Suppressor macrophage treated with lipopolysaccharide for 1 hour (primary cell): ENCODE data around the gene RNASE1.
"Not testable (repeated sequence)": the region's sequence is repeated elsewhere in the genome, so short reads cannot be mapped to it uniquely, and the experiment has no call there.

ENCODE experiments used
- DNase-seq, 3 donors: peaks; one replicate each; pipeline ENCODE4 v3.0.0-alpha.2; 2020 to 2022

Gene RNASE1

GRCh38 chr14:20769421-20769820, 33.2 kb downstream of the RNASE1 start:
- DNase-seq = peak in 2 of 3 donors; percentile 43 to 55

DNA sequence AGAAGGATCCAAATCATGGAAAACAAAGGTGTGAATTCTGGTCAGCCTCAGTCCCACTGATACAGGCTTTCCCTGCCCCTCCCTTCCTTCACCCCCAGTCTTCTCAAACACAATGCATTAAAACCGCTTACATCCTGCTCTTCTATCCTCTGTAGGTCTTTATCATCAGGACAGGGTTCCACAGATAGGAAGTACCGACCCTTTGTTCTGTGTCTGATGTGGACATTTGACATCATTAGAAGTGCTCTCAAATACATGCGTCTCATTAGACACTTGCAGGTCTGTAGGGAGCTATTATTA, 34.1 kb downstream of the RNASE1 start:
- DNase-seq = no peak

GRCh38 chr14:20760950-20761349, 41.7 kb downstream of the RNASE1 start:
- no peak for DNase-seq

DNA sequence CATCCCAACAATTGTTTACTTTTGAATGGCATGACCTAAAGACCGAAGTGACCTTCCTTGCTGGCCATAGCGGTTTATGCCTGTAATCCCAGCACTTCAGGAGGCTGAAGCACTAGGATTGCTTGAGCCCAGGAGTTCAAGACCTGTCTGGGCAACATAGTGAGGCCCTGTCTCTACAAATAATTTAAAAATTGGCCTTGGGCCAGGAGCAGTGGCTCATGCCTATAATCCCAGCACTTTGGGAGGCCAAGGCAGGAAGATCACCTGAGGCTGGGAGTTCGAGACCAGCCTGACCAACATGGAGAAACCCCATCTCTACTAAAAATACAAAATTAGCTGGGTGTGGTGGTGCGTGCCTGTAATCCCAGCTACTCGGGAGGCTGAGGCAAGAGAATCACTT, 43.2 kb downstream of the RNASE1 start:
- not testable (repeated sequence) for DNase-seq

DNA sequence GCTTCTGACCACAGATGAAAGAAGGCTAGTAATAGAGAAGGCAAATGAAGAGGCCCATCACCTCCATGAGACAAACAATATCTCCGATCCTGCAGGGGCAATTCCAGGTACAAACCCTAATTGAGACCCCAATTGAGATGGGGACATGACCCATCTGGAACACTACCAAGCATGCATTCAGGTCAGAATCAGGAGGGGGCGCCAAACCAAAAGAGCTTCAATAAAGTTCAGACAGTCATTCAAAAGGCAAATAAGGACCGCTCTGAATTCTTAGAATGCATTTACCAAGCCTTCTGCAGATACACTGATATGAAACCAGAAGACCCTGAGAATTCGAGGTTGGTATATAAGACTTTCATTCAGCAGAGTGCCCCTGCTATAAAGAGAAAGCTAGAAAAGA, 44.7 kb downstream of the RNASE1 start:
- peak; percentile 47 to 58 (median 57) for DNase-seq

- no peak for DNase-seq
Measured at GRCh38 chr14:20755037-20755436, 47.6 kb downstream of the RNASE1 start.

DNA sequence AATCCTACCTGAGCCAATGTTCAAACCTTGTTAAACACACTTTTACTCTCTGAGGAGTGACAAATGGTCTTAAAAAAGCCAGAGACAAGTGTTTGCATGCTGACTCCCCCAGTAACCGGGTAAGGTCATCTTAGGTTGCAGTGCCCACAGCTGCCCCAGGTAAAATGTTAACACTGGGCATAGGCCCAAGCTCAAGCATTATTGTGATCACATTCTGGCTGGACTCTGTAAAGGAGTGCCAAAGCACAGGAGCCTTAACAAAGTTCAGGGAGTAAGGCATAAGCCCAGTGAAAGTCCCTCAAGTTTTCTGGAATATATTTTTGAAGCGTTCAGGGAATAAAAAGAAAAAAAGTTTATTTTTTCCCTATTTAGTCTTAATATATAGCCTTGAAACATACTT, 48.3 kb downstream of the RNASE1 start:
- no peak for DNase-seq

DNA sequence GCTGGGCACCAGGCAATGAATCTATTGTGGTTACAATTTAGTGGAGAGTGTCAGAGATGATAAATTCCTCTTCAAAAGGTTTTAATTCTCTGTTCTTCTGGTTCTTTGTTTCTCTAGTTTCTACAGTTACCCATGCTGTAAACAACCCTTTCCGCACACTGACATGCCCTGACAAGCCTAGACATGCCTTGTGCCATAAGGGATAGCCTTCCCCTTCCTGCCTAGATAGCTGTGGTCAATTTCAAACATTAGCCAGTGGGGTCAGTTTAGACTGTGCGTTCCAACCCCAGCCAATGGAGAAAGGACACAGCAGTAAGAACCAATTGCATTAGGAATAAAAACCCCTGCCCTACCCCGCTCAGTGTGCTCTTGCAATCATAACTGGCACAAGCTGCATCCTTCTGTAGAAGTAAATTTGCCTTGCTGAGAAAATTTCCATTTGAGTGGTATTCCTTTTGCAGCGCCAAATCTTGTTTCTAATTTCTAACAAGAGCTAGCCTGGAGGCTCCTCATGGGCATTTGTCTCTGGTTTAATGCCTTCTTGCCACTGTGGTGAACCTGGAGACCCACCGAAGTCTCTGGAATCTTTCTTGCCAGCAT, 50.6 kb downstream of the RNASE1 start:
- DNase-seq = no peak
